ENCODE results near the gene TDP2.

- TF ChIP-seq CTCF (conservative IDR thresholded peaks at IDR 0.05; ENCODE audit: low read length) = no peak
- TF ChIP-seq EZH2phosphoT487 (IDR thresholded peaks at IDR 0.05; ENCODE audit: borderline replicate concordance) = no peak
These were observed 26.5 kb downstream of the TDP2 start for GRCh38 chr6:24640166-24640565.
